Measurements from ENCODE around the gene HOXB3. TPM values are rescaled to one million over a fixed set of nuclear protein-coding genes. Genes with fewer than 3 reads are reported as not detected.

The HOXB3 gene
- total and polyA plus RNA-seq, 2 of the 4 experiments (the other 2 are of a cell fraction), result 6.3 to 59.6 TPM

GRCh38 chr17:48624118-48624517, 34.1 kb upstream of the HOXB3 start:
- Histone ChIP-seq H3K79me1 (ENCODE audit: low read depth in 1 of 2, low read length in 2 of 2) (no peaks in the 10 kb centered on the region), H2AFZ (replicated peaks; ENCODE audit: low read length, poor library complexity) (no peak overlapping the region), H3K4ac (ENCODE audit: low read depth, low read length) (no peak overlapping the region), H4K20me1 (ENCODE audit: insufficient read depth, low read length) (peaks cover 12% of the 10 kb centered on the region; the same call in 1 of the 2 replicates), H4K8ac (ENCODE audit: low read depth in 2 of 2, low read length in 2 of 2) (no peak overlapping the region), H3K9ac (ENCODE audit: low read depth, low read length) (no peak overlapping the region), H3K4me2 (ENCODE audit: low read depth, low read length) (no peak overlapping the region), H4K5ac (ENCODE audit: low read depth, low read length) (no peak overlapping the region), H2AK9ac (replicated peaks; ENCODE audit: low read depth, low read length, poor library complexity) (no peak overlapping the region), H2BK5ac (ENCODE audit: low read depth, low read length, poor library complexity, severe bottlenecking) (no peak overlapping the region), H3K9me1 (ENCODE audit: insufficient read depth, low read length) (no peaks in the 10 kb centered on the region; the same call in 1 of the 2 replicates), H4K91ac (ENCODE audit: insufficient read depth, low read depth, low read length) (no peak overlapping the region), H3K56ac (ENCODE audit: extremely low read depth, insufficient read depth, low read length) (no peak overlapping the region), H3K23ac (ENCODE audit: low read depth, low read length) (no peak overlapping the region), H3K14ac (replicated peaks; ENCODE audit: low read depth, low read length) (no peak overlapping the region), H2BK20ac (ENCODE audit: low read depth, low read length) (no peak overlapping the region), H2BK120ac (ENCODE audit: low read depth, low read length) (no peak overlapping the region), H3K18ac (ENCODE audit: low read depth, low read length) (no peak overlapping the region), H3K27ac (ENCODE audit: insufficient read depth, low read length) (no peak overlapping the region), H2AK5ac (ENCODE audit: low read depth, low read length) (no peak overlapping the region), H3K4me1 (ENCODE audit: control insufficient read depth, insufficient read depth, low read length) (no peaks in the 10 kb centered on the region; the same call in 1 of the 2 replicates), H3K4me3 (ENCODE audit: insufficient read depth, low read depth, low read length) (no peak overlapping the region), H3K36me3 (ENCODE audit: control insufficient read depth, insufficient read depth, low read length) (no peaks in the 10 kb centered on the region), H3K9me3 (ENCODE audit: control insufficient read depth, insufficient read depth, low read length) (peaks cover 14% of the 10 kb centered on the region), H2BK15ac (ENCODE audit: low read depth, low read length) (no peak overlapping the region), H3K27me3 (ENCODE audit: control insufficient read depth, insufficient read depth, low read length) (peaks cover 99% of the 10 kb centered on the region)
- WGBS, 2 experiments (ENCODE audit: extremely low coverage in 2 of 2, insufficient read length in 1 of 2), result no CpG with 5 or more reads among the region's 5 CpGs
- intact Hi-C loops (cut with micrococcal nuclease) (no loop called here), in situ Hi-C loops (cut with MboI; ENCODE audit: low sequenced_read_pairs) (loop anchor here (10.0 kb wide), 1 partner anchor 459 kb away; no protein-coding TSS in a partner anchor), dilution Hi-C loops (cut with HindIII; ENCODE audit: low sequenced_read_pairs, unreplicated experiment) (no loop called here)
- ChIA-PET POLR2A (ENCODE audit: unreplicated experiment) (no interaction called here), CTCF (interaction anchor here (1.1 kb wide), 1 partner anchor 288 kb away, joined by 3 read pairs; no protein-coding TSS in a partner anchor)
- DNase-seq (no peak), ATAC-seq (ENCODE audit: low read depth) (no peak)
- no TSS peak for BruUV-seq (replicated peaks)
- TF ChIP-seq SMC3 (IDR thresholded peaks at IDR 0.05; ENCODE audit: low read depth, low read length) (no peak), RAD21 (IDR thresholded peaks at IDR 0.05; ENCODE audit: low read length) (no peak), MAFK (IDR thresholded peaks at IDR 0.05; ENCODE audit: low read depth, low read length) (no peak), USF2 (IDR thresholded peaks at IDR 0.05; ENCODE audit: low read depth, low read length) (no peak), RFX5 (IDR thresholded peaks at IDR 0.05; ENCODE audit: low read depth, low read length) (no peak), RCOR1 (IDR thresholded peaks at IDR 0.05; ENCODE audit: insufficient replicate concordance, low read length) (no peak), NFE2L2 (IDR thresholded peaks at IDR 0.05; ENCODE audit: low read depth, low read length) (no peak), BHLHE40 (IDR thresholded peaks at IDR 0.05; ENCODE audit: low read depth, low read length) (no peak), MAZ (IDR thresholded peaks at IDR 0.05; ENCODE audit: borderline replicate concordance, low read depth, low read length) (no peak), CEBPB (IDR thresholded peaks at IDR 0.05; ENCODE audit: low read depth, low read length) (no peak), CHD1 (IDR thresholded peaks at IDR 0.05; ENCODE audit: low read depth, low read length) (no peak), ELK1 (IDR thresholded peaks at IDR 0.05; ENCODE audit: borderline replicate concordance, low read depth, low read length) (no peak), MXI1 (IDR thresholded peaks at IDR 0.05; ENCODE audit: borderline replicate concordance, low read depth, low read length) (no peak), POLR2A (IDR thresholded peaks at IDR 0.05; ENCODE audit: low read depth, low read length) (no peak), CTCF (conservative IDR thresholded peaks at IDR 0.05; ENCODE audit: low read depth, low read length) (no peak), FOS (IDR thresholded peaks at IDR 0.05; ENCODE audit: low read depth, low read length) (no peak)
